AG09319 (cell line): Measurements from ENCODE around the gene FALEC.

Experiments used
- DNase-seq: peaks from one replicate; pipeline ENCODE4 v3.0.0-alpha.2; 2010; ENCODE audit warnings: low read depth; ENCODE audit errors: extremely low read depth
- TF ChIP-seq, protein P1 (sequence below): IDR thresholded peaks from 2 replicates; pipeline ENCODE4 v1.5.1; 2011; ENCODE audit warnings: low read depth, mild to moderate bottlenecking, inconsistent platforms, low read length, moderate library complexity

The FALEC gene

DNA sequence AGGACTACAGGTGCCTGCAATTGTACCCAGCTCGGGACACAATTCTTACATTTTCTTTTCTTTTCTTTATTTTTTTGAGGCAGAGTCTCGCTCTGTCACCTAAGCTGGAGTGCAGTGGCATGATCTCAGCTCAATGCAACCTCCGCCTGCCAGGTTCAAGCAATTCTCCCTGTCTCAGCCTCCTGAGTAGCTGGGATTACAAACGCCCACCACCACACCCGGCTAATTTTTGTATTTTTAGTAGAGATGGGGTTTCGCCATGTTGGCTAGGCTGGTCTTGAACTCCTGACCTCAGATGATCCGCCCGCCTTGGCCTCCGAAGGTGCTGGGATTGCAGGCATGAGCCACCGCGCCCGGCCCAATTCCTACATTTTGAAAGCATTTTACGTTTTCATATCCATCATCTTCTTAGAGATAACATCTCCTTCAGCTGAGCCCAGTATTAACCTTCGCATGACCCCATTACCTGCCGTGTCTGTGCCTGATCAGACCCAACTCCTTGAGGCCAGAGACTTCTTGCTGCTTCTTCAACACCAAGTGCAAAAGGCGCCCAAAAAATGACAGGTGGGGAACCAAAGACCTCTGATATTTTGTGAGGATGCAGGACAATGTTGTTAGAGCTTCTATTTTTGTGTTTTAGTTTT is 30.9 kb downstream of the FALEC start:
- DNase-seq = no peak
- TF ChIP-seq, protein P1, sequence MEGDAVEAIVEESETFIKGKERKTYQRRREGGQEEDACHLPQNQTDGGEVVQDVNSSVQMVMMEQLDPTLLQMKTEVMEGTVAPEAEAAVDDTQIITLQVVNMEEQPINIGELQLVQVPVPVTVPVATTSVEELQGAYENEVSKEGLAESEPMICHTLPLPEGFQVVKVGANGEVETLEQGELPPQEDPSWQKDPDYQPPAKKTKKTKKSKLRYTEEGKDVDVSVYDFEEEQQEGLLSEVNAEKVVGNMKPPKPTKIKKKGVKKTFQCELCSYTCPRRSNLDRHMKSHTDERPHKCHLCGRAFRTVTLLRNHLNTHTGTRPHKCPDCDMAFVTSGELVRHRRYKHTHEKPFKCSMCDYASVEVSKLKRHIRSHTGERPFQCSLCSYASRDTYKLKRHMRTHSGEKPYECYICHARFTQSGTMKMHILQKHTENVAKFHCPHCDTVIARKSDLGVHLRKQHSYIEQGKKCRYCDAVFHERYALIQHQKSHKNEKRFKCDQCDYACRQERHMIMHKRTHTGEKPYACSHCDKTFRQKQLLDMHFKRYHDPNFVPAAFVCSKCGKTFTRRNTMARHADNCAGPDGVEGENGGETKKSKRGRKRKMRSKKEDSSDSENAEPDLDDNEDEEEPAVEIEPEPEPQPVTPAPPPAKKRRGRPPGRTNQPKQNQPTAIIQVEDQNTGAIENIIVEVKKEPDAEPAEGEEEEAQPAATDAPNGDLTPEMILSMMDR = no peak

DNA sequence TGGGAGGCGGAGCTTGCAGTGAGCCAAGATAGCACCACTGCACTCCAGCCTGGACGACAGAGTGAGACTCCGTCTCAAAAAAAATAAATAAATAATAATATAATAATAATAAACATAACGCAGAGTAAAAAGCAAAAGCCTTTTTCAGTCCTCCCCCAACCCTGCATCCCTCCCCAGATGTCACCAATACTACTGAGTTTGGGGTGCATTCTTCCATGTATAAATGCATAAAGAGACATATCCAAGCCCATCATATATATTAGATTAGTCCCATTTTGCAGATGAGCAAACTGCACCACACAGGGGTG is 32.7 kb downstream of the FALEC start:
- TF ChIP-seq, protein P1 = no peak
- DNase-seq = no peak

DNA sequence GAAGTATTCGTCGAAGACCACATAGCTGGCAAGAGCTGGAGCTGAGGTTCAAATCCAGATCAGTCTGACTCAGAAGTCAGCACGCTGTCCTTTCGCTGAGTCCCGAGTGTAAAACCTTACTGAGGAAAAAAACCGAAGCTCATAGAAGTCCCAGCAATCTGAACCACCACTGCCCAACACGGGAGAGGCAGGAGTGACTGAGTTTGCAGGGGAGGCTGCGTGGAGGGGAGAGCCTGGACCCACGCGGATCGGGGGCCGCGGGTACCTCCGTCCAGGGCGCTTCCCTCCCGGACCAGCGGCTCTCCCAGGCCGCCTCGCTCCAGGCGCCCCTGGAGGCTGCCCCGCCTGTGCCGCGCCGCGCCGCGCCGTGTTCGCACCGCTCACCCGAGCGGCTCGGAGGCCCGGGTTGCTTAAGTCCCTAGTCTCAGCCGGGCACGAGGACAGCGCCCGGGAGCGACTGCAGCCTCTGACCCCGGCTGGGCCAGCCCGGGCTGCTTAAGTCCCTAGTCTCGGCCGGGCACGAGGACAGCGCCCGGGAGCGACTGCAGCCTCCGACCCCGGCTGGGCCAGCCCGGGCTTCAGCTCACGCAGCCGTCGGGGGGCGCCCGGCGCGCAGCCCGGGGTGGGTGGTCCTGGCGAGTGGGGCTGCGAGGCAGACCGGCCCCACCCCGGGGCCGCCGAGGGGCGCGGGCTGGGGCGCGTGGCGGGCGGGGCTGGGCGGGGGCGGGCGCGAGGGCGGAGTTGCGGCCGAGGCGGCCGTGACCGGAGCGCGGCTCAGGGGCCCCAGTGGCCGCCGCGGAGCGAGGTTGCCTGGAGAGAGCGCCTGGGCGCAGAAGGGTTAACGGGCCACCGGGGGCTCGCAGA is 33.3 kb downstream of the FALEC start, which contains the start of gene ADAMTSL4:
ADAMTSL4 (plus strand) TSS at position 777 of the 864 bp plus-strand sequence. CDS start 2,881 bp downstream, outside the sequence.
- TF ChIP-seq, protein P1 = peak; percentile 1; the same call in 1 of the 2 replicates
- DNase-seq = no peak

DNA sequence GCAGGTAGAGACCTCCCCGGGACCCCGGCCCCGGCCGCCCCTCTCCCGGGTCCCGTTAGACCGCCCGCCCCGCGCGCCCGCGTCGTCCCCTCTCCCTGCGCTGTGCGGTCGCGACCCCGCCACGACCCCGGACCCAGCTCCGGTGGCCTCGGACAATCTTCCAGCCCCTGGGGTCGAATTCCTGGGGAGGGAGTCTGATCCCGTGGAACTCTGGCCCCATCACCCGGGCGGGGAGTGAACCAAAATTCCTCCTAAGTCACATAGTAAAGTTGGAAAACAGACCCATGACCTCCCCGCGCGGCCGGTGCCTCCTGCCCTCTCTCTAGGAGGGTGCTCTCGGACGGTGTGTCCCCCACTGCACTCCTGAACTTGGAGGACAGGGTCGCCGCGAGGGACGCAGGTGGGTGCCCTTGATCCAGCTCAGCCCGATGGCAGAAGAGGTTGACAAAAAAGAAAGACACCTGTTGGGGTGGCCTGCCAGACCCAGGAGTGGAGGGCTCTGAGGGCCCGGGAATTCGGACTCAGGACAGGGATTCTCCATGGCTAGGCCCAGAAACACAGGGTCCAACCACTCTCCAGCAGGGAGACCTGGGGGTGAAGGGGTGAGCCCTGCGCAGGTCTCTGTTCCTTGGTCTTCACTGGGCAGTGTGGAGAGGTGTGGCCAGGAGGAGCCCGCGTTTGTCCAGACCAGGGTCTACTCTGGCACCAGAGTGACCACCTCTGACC is 34.1 kb downstream of the FALEC start:
- TF ChIP-seq, protein P1 = peak; percentile 18
- DNase-seq = no peak

DNA sequence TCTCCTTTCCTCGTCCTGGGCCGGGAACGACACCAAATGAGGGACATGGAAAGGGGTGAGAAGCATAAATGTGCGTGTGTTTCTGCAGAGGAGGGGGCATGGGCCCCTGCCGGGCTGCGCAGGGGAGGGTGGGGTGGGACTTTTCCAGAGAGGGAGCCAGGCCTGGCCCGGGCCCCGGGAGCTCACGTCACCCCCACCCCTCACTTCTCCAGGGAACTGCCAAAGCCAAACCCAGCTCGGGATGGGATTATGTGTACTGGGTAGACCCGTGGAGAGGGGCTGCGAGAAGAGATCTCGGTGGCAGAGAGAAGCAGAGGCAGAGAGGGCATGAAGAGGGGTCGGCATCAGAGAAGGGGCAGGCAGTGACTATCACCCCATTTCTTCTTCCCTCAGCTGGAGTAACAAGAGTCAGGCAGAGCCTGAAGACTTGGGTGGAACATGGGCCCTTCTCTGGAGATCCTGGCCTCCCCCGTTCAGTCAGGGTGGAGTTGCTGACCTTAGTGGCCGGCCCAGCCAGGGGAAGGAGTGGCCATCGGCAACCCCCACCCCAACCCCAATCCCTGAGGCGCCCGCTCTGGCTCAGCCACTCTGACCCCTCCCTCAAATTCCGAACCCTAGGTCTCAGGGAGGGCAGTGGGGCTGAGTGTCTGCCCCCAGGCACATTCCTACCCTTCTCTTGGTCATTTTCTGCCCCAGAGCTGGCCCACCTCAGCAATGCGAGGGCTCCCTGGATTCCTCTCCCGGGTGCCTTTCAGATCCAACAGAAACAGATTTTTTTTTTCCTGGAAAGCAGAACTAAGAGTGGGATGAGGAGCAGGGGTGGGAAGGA is 34.9 kb downstream of the FALEC start:
- TF ChIP-seq, protein P1 = no peak
- DNase-seq = no peak

DNA sequence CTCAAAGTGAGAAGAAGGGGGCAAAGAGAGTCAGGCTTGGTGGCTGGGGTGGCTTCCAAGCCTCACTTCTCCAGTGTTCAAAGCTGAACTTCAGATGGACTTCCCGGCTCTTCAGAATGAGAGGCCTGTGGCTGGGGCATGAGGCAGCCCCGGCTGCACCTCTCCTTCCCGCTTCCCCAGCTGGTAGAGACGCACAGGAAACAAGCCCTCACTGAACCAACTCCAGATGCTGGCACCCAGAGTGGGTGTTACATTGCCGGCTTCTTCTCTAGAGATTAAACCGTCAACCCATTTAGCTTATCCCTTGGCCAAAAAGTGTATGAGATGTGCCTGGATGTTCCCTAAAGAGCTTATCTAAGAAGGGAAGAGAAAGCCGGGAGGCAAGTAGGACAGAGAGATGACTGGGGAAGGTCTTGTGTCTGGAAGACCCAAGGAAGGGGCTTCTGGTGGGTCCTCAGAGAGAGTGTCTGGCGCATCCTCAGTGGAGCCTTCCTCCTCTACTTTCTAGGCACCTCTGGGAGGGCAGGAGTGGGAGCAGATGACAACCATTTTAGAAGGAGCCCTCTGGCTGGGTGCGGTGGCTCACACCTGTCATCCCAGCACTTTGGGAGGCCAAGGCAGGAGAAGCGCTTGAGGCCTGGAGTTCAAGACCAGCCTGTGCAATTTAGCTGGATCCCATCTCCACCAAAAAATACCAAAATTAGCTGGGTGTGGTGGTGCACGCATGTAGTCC is 35.7 kb downstream of the FALEC start:
- no peak for DNase-seq
- TF ChIP-seq, protein P1 = no peak
